T-helper 17 cell (primary cell): Measurements from ENCODE around the gene CHD5. TPM values are rescaled to one million over a fixed set of nuclear protein-coding genes. Genes with fewer than 3 reads are reported as not detected.

Experiments used
- ATAC-seq: fragments of 150-1000 bp; cut with Tn5 transposase; 2 replicates; pipeline ENCODE4 v1.10.0; 2021; ENCODE audit warnings: mild to moderate bottlenecking, moderate library complexity
- DNase-seq, 3 donors: peaks; one replicate each; pipeline versions ENCODE4 v3.0.0 to v3.0.0-alpha.2; 2020 to 2021
- H3K9me3 ChIP-seq: one replicate; pipeline ENCODE4 v1.7.0; 2013; ENCODE audit warnings: low read length, mild to moderate bottlenecking; ENCODE audit not compliant: control insufficient read depth, poor library complexity, severe bottlenecking
- H3K27ac Mint-ChIP-seq: one replicate; pipeline ENCODE4 v1.8.0; 2022; ENCODE audit warnings: mild to moderate bottlenecking, moderate library complexity, mixed read lengths
- H3K27me3 Mint-ChIP-seq: one replicate; pipeline ENCODE4 v1.8.0; 2022; ENCODE audit warnings: mixed read lengths
- H3K36me3 Mint-ChIP-seq: one replicate; pipeline ENCODE4 v1.8.0; 2022; ENCODE audit warnings: low read depth, mixed read lengths
- H3K4me1 Mint-ChIP-seq: one replicate; pipeline ENCODE4 v1.8.0; 2022; ENCODE audit warnings: mild to moderate bottlenecking, mixed read lengths
- H3K4me3 Mint-ChIP-seq: one replicate; pipeline ENCODE4 v1.8.0; 2022; ENCODE audit warnings: mild to moderate bottlenecking, moderate library complexity, mixed read lengths
- total RNA-seq, 4 donors: library from RNA in 2 of 4; stranded (reverse) in 2 of 4; gene quantifications; one replicate each; pipeline ENCODE4 v1.2.3 and lab custom pipeline; 2022 to 2026

Gene CHD5
- total RNA-seq, 2 donors from 2014 or later: 0.12 to 0.63 TPM

- H3K4me1 Mint-ChIP-seq: peaks cover 9% of the 10 kb centered on the region
- H3K27ac Mint-ChIP-seq: no peak overlapping the region
- ATAC-seq: peak; percentile 22
- peak overlapping the region; percentile 83 for H3K4me3 Mint-ChIP-seq
- no peaks in the 10 kb centered on the region for H3K9me3 ChIP-seq
- no peaks in the 10 kb centered on the region for H3K27me3 Mint-ChIP-seq
- peak in 1 of 3 donors; percentile 14 for DNase-seq
- H3K36me3 Mint-ChIP-seq: no peaks in the 10 kb centered on the region
Observed at GRCh38 chr1:6209661-6210580, 29.8 kb upstream of the CHD5 start.

- Mint-ChIP-seq H3K27ac (no peak overlapping the region), H3K36me3 (no peaks in the 10 kb centered on the region), H3K4me1 (peaks cover 9% of the 10 kb centered on the region), H3K4me3 (peak overlapping the region; percentile 83), H3K27me3 (no peaks in the 10 kb centered on the region)
- ATAC-seq: peak; percentile 29
- no peaks in the 10 kb centered on the region for H3K9me3 ChIP-seq
- peak in 1 of 3 donors; percentile 22 for DNase-seq
Observed at GRCh38 chr1:6208723-6209660, 28.9 kb upstream of the CHD5 start.

DNA sequence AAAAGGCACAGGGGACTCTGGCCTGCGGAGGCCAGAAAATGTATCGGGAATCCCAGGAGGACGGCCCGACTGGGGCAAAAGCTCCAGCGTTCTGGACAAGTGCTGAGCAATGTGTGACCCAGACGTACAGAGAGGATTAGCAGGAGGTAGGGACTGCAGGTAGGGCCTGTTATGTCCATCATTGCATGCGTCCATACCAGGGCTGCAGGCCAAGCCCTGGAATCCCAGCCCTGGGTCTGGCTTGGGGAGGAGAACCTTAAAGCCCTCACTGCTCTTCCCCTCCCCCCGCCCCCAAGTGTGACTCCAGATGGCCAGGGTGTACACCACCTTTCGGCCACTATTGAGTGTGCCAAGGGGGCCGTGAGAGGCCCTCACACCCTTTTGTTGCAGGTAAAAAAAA, 27.8 kb upstream of the CHD5 start:
- H3K4me3 Mint-ChIP-seq: peak overlapping the region; percentile 33
- DNase-seq: no peak
- no peaks in the 10 kb centered on the region for H3K36me3 Mint-ChIP-seq
- no peak for ATAC-seq
- H3K27me3 Mint-ChIP-seq: no peaks in the 10 kb centered on the region
- H3K9me3 ChIP-seq: no peaks in the 10 kb centered on the region
- no peak overlapping the region for H3K27ac Mint-ChIP-seq
- peaks cover 6% of the 10 kb centered on the region for H3K4me1 Mint-ChIP-seq

DNA sequence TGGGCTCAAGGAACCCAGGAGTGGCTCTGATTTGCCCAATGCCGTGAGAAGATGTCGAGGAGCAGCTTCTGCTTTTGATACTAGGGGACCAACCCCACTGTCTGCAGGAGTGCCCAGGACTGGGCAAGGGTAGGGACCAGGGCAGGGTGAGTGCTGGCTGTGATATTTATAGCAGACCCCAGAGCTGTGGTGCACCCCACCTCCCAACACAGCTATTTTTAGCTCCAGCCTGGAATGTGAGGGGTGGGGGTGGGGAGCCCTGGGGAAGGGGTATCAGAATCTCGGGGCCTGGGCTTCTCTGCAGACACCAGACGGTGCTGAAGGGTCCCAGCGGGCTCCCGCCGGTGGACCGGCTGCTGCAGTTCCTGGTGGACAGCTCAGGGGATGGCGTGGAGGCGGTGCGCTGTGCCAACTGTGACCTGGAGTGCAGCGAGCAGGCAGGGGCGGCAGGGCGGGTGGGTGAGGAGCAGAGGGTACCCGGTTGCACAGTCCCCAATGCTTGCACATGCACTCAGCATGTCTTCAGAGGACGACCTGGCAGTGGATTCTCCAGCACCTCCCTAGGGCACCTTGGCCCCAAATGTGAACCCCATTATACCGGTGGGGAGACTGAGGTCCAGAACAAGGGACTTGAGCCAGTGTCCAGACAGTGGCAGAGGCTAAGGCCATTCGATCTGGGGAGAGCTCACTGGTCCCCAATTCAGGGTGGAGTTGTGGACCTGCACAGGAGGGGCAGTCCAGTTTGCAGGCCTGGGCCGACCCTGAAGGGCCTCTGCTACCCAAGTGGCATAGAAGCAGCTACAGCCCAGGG, 27.2 kb upstream of the CHD5 start:
- Mint-ChIP-seq H3K27ac (no peak overlapping the region), H3K4me3 (peak overlapping the region; percentile 78), H3K4me1 (peaks cover 5% of the 10 kb centered on the region), H3K27me3 (no peaks in the 10 kb centered on the region), H3K36me3 (no peaks in the 10 kb centered on the region)
- no peaks in the 10 kb centered on the region for H3K9me3 ChIP-seq
- ATAC-seq (no peak), DNase-seq (no peak)

DNA sequence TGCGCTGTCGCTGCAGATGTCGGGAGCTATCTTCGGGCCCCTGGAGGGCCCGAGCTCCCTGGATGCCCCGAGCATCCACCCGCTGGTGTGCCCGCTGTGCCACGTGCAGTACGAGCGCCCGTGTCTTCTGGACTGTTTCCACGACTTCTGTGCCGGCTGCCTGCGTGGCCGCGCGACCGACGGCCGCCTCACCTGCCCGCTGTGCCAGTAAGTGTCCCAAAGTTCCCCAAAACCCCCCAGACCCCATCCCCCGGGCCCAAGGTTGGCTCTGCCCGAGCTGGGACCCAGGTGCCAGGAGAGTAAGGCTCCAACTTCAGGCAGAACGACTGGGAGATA, 26.4 kb upstream of the CHD5 start:
- ATAC-seq (no peak), DNase-seq (no peak)
- Mint-ChIP-seq H3K4me3 (peak overlapping the region; percentile 78), H3K4me1 (peaks cover 8% of the 10 kb centered on the region), H3K36me3 (no peaks in the 10 kb centered on the region), H3K27ac (no peak overlapping the region), H3K27me3 (no peaks in the 10 kb centered on the region)
- no peaks in the 10 kb centered on the region for H3K9me3 ChIP-seq

DNA sequence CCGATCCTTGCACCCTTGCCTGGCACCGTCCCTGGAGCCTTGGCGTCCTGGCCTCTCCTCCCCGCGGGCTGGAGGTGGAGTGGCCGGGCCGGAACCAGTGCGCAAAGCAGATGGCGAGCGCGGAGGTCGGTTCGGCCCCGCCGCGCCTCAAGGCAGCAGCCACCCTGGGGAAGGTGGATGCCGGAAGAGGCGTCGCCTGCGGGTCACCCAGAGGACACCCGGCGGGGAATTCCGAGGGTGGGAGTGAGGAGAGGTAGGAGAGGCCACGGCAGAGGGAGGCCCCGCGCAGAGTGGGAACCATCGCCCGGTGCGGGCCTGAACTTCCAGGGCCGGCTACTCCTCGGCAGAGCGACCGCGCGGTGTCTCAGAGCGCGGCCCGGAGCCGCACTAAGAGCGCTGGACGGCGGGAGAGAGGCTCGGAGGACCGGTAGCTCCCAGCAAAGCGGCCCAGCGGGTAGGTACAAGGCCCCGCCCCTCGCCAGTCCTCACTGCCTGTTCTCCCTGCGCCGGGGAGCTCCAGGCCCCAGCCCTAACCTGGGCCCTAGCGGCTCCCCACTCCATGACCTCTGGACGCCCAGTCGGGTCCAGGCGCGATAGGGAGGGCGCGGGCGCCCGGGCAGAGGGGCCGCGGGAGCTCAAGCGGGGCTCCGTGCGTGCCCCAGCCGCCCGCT, 25.9 kb upstream of the CHD5 start, which contains the start of gene RNF207:
Gene RNF207 (plus strand): TSS at position 271 of the 671 bp plus-strand sequence. CDS start 417 bp downstream, outside the sequence.
- H3K4me3 Mint-ChIP-seq: peak within 1 kb of the TSS; percentile 85
- ATAC-seq (peak; percentile 88), DNase-seq (peak; percentile 52 to 58 (median 55))
- H3K27ac Mint-ChIP-seq: no peak within 1 kb of the TSS
- no peaks in the 10 kb centered on the region for H3K9me3 ChIP-seq
- no peaks in the 10 kb centered on the region for H3K36me3 Mint-ChIP-seq
- H3K4me1 Mint-ChIP-seq: peaks cover 8% of the 10 kb centered on the region
- no peaks in the 10 kb centered on the region for H3K27me3 Mint-ChIP-seq

DNA sequence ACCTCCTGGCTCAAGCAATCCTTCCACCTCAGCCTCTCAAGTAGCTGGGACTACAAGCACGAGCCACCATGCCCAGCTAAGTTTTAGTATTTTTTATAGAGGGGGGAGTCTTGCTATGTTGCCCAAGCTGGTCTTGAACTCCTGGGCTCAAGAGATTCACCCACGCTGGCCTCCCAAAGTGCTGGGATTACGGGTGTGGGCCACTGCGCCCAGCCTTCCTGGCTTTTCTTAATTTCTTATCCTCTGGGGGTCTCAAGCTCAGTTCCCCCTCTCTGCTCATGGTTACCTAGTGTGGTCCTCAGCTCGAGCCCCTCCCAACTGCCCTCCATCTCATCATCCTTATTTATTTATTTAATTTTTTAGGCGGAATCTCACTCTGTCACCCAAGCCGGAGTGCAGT, 22.1 kb upstream of the CHD5 start:
- DNase-seq (no peak), ATAC-seq (no peak)
- H3K4me1 Mint-ChIP-seq: peaks cover 27% of the 10 kb centered on the region
- H3K27me3 Mint-ChIP-seq: no peaks in the 10 kb centered on the region
- no peaks in the 10 kb centered on the region for H3K9me3 ChIP-seq
- no peak overlapping the region for H3K27ac Mint-ChIP-seq
- no peak overlapping the region for H3K4me3 Mint-ChIP-seq
- no peaks in the 10 kb centered on the region for H3K36me3 Mint-ChIP-seq

DNA sequence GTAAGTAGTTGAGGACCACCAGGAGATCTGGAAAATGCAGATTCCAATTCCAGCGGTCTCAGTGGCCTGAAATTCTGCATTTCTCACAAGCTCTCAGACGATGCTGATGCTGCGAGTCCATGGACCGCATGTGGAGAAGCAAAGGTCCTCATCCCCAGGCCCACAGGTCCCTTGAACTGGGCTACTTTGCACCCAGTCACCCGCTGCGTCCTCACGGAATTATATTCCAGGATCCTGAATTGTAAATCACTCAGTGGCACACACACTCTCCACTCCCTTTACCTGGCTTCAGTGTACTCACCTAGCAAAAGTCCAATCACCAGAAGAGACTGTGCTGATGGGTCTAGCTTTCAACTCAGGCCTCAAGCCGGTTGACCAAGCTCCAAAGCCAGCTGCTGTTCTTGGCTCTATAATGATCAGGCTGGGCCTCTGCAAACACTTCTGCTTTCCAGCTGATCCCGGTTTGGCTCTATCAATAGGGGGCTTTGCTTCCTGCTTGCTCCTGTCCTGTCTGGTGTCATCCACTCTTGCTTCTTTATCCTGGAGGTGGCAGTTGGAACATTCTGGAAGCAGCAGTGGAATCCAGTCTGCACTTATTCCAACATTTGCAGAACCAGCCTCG, 20.2 kb upstream of the CHD5 start:
- Mint-ChIP-seq H3K4me1 (peaks cover 32% of the 10 kb centered on the region), H3K36me3 (peaks cover 2% of the 10 kb centered on the region), H3K27ac (peak overlapping the region; percentile 97), H3K27me3 (no peaks in the 10 kb centered on the region), H3K4me3 (peak overlapping the region; percentile 98)
- no peak for ATAC-seq
- no peak for DNase-seq
- no peaks in the 10 kb centered on the region for H3K9me3 ChIP-seq

DNA sequence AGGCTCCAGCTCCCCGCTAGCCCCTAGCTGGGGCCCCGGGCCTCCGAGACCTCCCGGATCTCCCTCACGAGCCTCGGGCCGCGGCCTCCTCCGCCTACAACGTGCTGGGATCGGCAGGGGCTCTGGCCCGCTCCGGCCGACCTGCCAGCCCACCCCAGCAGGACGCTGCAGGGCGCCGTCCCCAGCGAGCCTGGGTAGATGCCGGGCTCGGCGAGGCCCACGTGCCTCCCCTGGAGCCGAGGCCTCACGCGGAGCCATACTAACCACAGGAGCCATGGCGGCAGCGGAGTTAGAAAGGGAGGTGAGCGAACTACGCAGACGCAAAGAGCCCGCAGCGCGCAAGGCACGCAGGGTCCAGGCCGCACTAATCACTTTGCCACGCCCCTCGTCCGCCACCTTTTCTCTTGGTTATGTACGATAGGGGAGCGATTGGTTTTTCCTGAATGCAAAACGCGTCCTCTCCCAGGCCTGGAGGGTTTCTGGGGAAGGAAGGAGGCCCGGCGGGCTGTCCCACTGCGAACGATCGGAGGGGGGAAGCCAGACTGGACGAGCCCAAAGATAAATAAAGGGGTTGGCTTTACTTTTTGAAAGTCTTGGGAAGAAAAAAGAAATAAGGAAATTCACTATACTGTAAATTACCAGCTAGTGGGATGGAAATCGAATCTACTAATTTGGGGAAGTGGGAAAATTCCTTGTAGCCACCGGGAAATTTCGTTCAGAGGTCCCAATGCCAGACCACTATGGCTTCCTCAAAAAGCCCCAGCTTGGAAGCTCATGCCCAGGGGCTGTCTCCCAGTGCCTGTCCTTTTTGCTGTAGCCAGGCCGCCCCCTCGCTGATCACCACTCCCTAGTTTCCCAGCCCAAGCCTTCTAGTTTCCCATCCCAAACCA, 19.4 kb upstream of the CHD5 start, which contains the start of gene RPL22:
Gene RPL22 (minus strand): TSS at position 298 of the 890 bp plus-strand sequence. CDS start 22 bp downstream, at position 276.
- Mint-ChIP-seq H3K27me3 (no peaks in the 10 kb centered on the region), H3K4me3 (peak within 1 kb of the TSS; percentile 98), H3K4me1 (peaks cover 30% of the 10 kb centered on the region), H3K27ac (peak within 1 kb of the TSS; percentile 97), H3K36me3 (peaks cover 2% of the 10 kb centered on the region)
- no peaks in the 10 kb centered on the region for H3K9me3 ChIP-seq
- DNase-seq (peak; percentile 88 to 92 (median 90)), ATAC-seq (peak; percentile 97)

- Mint-ChIP-seq H3K36me3 (peaks cover 2% of the 10 kb centered on the region), H3K27ac (peak overlapping the region; percentile 97), H3K4me3 (peak overlapping the region; percentile 98), H3K4me1 (peaks cover 30% of the 10 kb centered on the region), H3K27me3 (no peaks in the 10 kb centered on the region)
- H3K9me3 ChIP-seq: no peaks in the 10 kb centered on the region
- DNase-seq: peak in 1 of 3 donors; percentile 21
- peak; percentile 12 for ATAC-seq
Observed at GRCh38 chr1:6198646-6199297, 18.7 kb upstream of the CHD5 start.
